NCI-H748 treated with DMSO at 0.1 percent for 48 hours (cell line): Measurements from ENCODE around the gene KRT15.
"Not testable (repeated sequence)": the region's sequence is repeated elsewhere in the genome, so short reads cannot be mapped to it uniquely, and the experiment has no call there.

Experiments
- DNase-seq: peaks from one replicate; lab custom pipeline; 2025; lab: John Stamatoyannopoulos, UW

Gene KRT15

DNA sequence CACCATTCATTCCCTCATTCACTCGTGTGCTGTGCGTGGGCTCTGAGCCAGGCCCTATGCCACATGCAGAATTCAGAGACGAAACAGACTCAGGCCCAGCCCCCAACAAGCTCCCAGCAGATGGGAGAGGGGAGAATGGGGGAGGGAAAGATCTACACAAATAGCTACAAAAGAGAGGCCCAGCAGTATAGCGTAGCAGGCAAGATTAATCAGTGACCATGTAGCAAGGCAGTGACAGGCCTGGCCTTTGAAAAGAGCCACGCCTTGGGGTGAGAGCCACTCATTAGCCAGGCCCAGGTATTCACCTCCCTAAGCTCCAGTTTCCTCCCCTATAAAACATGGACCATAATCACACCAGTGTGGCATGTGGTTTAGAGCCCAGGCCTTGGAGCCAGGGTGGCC lies 25.8 kb upstream of the KRT15 start:
- no peak for DNase-seq

DNA sequence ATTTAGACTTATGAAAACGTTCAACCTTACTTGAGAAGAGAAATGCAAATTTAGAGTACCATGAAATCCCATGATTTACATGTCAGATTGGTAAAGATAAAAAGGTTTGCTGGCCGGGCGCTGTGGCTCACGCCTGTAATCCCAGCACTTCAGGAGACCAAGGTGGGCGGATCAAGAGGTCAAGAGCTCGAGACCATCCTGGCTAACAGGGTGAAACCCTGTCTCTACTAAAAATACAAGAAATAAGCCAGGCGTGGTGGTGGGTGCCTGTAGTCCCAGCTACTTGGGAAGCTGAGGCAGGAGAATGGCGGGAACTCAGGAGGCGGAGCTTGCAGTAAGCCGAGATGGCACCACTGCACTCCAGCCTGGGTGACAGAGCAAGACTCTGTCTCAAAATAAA lies 24.1 kb upstream of the KRT15 start:
- not testable (repeated sequence) for DNase-seq

DNA sequence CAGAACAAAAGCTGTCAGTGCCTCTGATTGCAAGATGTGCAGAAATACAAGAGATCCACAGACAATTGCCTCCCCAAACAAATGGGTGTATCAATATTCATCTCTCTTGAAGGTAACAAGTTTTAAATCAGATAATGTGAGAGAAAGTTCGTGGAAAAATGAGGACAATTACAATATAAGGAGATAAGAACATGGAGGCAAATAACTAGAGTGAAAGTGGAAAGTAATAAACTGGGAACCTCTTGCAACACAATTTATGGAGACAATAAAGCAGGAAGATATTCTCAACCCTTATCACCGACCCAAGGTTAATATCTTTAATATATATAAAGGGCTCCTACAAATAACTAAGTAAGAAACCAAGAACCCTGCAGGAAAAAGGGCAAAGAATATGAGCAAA lies 23.7 kb upstream of the KRT15 start:
- DNase-seq = no peak

DNA sequence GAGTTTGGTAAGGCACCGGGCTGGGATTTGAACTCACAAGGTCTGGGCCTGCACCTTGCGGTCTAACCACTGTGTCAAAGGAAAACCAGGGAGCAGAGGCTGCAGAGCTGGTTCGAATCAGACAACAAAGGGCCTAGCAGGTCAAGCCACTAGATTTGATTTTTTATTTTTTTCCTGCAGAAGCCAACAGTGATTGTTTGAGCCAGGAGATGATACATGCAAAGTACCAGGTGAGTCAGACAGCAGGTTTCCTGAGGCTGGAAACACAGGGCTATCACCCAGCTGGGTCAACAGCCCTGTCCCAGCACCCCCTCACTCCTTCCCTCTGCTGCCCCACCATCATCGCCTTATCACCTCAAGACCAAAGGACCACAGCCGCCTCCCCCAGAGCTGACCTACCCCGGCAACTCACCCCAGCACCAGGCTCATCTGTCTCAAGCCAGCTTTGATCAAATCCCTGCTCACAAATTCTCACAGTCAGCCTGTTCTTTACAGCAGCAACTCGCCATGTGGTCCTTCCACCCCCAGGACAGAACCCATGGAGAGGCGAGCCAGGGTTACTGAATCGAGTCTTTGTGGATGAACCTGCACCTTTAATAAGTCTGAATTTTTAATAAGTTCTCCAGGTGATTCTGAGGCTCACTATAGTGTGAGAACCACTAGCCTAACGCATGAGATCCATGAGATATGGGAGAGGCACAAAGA lies 22.4 kb upstream of the KRT15 start:
- DNase-seq = no peak

DNA sequence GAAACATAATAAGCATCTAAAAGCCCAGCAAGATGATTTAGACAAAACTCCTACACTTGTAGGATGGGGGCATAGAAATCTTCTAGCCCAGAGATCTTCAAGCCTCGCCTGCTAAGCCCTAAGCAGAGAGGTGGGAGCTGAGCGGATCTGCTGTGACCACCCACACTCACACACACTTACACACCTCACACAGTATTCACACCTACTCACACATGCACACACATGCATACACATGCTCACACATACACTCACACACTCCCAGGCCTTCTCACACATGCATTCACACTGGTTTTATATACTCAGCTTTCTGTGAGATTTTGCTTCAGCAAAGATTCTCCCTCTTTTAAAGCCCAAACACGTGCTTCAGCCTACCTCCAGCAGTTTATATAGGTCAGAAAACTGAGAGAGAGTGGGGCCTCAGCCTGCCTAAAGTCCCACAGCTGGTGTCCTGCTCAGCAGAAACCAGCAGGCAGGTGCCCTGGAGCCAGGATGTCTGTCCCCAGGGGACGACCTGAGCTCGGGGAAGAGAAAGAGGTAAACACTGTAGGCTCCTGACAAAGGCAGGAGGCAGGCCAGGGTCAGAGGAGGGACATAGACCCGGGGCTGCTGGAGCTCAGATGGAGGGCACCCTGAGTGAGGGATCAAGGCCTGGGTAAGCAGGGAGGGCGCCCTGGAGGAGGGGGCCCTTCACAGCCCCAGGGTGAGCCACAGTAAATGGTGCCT lies 21.4 kb upstream of the KRT15 start:
- DNase-seq = peak; percentile 6

DNA sequence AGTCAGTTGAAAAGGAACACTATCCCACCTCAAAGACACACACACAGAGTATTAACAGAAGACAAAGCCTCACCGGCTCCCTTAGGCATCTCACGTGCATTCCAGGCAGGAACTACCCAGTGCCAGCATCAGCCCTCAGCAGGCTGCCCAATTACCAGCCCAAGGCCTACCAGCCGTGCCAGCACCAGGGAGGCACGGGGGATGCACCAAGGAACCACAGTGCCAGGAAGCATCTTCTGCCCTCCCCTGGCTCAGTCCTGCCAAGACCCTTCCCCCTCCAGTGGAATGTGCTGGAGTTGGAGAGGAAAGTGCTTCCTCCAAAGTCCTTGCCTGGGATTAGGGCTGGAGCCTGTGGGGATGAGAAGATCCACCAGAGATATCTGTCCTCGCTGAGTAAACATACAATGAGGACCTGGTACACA lies 20.4 kb upstream of the KRT15 start:
- no peak for DNase-seq

DNA sequence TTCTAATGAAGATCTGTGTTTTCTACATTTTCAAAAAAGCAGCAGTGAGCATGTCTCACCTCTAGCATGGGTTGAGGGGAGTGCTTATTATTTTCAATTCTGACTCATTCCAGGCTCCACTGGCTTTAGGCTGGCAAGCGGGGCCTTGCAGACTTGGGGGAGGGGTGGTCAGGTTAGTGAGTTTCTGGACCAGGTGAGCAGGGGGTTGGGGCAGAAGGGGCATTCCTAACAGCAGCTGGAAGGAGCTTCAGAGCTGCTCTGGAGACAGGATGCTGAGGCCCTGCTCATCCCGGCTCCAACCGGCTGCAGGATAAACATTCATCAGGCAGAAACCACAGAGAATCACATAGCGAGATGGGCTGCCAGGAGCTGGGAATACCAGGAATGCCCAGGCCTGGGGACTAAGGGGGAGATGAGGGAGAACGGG lies 19.9 kb upstream of the KRT15 start:
- no peak for DNase-seq

DNA sequence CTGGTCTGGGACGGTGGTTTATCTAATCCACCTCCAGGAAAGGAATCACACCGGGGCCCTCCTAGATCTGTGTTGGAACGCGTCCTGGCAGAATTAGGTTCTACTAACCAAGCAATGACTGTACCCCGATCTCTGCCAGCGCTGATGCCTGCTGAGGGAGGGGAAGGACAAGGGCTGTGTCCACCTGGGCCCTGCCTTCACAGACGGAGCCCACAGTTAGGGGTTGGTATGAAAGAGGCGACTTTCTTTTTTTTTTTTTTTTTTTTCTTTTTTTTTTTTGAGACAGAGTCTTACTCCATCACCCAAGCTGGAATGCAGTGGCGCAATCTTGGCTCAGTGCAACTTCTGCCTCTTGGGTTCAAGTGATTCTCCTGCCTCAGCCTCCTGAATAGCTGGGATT lies 19.3 kb upstream of the KRT15 start:
- DNase-seq = no peak

DNA sequence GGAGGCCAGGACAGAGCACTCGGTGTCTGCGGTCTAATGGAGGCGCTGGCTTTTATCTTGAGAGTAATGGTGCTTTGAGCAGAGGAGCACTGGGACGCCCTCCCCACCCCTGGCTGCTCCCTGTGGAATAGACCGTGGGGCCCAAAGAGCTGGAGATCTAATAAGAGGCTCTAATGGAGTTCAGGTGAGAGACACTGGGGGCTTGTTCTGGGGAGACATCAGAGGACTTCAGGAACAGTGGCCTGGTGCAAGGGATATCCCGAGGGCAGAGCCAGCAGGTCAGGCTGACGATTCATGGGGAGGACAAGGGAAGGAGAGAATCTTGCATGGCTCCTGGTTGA lies 18.9 kb upstream of the KRT15 start:
- no peak for DNase-seq

DNA sequence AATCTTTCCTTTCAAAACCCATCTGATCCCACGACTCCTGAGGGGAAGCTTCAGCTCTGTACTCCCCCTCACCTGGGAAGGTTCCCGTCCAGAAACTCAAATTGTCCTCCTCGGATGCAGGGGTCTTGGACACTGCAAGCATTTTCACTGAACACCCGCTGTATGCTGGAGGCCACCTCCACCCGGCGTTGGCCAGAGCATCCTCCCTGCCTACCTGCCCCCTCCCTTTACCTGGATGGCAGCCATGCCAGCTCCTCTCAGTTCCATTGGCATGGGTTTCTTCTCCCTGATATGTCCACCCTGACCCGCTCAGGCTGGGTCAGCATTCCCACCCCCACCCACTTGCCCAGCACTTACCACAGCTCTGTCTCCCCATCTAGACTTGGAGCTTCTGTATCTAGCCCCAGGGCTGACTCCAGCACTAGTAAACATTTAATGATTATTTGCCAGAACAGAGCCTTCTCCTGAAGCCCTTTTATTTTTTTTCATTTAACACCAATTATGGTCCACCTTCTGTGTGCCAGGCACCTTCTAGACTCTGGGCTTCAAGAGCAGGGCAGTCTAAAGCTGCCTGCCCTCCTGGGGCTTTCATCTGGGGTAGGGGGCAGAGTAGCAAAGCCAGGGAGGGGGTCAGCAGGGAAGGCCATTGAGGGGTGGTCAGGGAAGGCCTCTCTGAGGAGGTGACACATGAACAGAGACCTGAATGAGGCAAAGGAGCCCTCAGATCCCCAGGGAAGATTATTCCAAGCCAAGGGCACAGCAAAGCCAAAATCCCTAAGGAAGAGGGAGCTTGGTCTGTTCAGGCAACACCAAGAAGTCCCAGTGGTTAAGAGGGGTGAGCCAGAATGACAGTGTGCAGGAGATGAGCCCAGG lies 18.3 kb upstream of the KRT15 start:
- no peak for DNase-seq

DNA sequence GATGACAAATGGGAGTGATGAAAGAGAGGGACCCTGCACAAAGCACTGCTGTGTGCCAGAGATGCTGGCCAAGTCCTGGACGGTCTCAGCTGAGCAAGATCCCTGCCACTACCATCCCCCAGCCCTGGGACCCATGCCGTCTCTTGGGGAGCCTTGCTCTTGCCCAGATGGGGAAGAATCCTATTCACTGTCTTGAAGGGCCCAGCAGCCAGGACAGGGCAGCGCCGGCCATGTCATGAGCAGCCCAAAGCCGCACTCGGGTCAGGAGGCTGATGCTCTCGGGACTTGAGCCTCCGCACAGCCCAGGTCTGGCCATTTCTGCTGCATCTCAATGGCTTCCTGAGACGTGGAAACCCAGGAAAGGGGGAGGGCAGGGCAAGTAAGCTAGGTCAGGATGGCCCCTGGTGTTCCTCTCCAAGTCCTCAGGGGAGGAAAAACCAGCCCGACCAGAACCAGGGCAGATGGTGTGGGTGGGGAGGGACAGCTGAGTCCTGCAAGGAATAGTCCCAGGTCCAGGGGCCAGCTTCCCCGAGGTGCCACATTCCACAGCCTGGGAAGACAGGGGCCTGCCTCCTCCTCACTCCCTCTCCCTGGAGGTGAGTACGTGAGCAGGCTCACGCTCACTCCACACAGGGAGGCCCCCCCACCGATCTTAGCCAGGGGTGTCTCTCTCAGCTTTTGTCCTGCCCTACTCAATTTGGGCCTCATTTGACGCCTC lies 17.2 kb upstream of the KRT15 start:
- DNase-seq = no peak

DNA sequence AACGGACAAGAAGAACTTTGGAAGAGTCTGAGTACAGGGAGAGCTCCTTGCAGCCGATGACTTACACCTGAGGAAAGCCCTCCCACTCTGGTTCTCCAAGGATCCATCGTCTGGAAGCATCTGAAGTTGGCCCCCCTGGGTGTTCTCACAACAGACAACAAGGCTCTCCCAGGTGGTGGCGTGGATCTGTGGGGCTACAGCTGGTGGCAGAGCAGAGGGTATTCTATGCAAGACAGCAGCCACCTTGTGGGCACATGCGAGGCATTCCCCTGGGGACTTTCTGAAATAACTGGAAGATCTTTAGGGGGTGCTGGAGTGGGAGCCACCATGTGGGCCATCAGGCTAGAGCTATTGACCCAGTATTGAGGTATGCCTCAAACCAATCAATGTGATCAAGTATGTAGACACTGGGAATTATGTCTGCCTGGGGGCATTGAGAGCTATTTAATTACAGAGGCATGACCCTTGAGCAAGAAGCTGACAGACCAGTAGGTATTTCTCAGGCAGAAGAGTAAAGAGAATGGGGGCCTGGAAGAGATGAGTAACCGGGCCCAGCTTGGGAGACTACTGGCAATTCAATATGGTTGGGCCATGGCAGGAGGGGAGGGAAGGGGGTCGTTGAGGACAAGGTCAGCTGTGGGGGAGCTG lies 16.3 kb upstream of the KRT15 start:
- no peak for DNase-seq

DNA sequence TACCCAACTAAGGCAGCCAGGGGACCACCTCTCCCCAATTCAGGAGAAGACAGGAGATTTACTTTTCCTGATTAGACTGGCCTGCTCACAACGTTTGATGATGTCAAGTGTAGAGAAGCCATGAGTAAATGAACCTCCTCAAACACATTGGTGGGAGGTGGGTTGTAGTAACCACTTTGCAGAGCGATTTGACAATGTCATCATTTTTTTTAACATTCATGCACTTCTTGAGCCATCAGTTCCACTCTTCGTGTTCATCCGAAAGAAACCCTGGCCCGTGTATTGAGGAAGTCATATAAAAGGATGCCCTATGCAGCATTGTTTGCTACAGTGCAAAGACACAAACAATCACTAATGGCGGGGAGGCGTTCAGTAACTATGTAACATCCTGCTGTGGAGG lies 14.9 kb upstream of the KRT15 start:
- DNase-seq = no peak

DNA sequence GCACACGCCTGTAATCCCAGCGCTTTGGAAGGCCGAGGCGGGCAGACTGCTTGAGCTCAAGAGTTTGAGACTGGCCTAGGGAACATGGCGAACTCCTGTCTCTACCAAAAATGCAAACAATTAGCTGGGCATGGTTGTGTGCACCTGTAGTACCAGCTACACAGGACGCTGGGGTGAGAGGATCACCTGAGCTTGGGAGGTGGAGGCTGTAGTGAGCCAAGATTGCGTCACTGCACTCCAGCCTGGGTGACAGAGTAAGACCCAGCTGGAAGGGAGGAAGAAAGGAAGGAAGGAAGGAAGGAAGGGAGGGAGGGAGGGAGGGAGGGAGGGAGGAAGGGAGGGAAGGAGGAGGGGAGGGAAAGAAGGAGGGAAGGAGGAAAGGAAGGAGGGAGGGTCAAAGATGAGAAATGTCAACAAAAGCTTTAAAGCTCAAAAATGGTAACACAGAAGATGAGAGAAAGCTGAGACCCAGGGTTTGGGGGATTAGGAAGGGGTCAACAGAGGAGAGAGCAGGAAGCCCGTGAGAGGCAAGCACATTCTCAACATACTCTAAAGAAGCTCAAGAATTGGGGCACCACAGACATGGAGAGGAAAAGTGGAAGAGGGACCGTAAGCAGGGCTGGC lies 14.4 kb upstream of the KRT15 start:
- no peak for DNase-seq

DNA sequence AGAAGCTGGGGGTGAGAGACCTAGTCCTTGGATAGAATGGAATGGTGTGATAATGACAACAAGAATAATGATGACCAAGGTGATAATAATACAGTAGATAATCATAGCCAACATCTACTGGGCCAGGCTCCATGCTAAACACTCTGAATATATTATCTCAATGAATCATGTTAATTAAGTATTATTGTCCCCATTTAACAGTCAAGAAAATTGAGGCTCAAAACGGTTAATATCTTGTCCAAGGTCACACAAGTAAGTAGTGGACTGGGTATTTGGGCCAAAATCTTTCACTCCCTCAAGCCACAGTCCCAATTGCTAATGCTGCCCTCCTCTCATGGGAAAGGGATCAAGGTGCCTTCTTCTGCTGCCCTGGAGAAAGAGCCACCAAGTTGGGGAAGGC lies 13.3 kb upstream of the KRT15 start:
- no peak for DNase-seq

DNA sequence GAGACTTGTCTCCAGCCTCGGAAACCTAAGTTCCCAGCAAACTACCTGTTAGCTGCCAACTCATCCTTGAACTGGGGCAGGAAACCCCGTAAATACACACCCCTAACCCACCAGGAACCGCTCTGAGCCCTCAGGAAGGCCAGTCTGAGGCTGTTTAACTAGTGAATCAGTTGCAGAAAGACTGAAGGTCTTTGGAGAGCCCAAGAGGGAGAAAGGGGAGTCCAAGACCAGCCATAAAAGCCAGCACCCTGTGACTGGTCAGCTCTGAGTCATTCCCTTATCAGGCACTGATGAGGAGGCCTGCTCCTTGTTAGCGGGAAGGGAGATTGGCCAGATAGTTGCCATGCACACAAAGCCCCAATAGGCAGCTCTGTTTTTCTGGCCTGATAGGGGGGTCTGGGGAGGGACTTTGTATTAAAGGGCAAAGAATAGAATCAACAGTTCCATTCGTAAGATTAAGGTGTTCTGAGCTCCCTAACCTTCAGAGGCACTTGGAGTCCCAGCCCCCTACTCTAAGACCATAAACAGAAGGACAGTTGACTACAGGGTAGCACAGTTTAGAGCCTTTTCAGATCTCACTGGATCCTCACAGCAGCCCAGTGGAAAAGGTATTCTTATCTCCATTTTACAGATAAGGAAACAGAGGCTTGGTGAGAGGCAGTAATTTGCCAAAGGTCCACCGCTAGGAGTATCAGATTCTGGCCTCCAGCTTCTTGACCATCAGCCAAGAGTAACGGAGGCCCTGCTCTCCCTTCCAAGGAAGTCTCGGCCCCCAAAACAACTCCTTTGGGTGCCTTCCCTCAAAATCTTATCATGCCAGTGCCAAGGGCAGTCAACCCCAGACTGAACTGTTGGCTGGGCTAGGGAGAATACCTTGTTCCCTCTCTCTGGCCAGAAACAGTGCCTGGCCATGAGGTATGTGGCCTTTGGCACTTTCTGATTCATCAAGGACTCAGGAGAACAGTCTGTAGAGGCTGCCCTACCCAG lies 11.7 kb upstream of the KRT15 start:
- DNase-seq = no peak

DNA sequence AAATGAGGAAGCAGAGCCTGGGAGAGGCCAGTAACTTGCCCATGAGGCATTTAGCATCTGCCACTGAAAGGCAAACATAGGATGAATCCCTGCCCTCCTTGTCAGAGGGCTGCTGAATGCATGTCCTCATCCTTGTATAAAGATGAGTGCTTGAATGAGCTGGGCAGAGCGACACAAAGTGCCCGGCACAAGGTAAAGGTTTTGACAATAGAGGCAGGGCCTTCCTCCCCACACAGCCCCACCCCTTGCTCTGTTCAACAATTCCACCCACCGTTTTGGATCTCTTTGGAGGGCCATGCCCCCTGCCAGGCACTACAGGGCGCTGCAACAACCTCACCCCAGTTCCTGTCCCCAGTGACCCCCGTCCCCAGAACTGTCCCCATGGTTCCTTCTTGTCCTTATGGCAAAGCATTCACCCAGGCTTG lies 10.8 kb upstream of the KRT15 start:
- peak; percentile 59 for DNase-seq

DNA sequence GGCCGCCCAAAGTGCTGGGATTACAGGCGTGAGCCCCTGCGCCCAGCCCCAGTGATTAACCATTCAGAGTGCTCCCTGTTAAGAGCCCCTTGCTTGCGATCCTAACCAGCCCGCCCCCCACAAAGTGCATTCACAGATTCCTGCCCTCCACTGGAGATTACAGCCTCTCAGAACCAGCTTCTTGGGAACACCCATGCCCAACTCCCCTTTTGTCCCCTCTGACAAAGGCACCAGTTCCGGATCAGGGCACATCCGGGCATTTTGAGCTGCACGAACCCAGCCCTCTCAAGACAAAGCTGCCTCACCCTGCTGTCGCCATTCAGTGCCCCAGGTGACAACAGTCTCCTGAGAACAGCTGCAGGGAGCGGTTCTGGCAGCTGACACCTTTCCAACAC lies 10.3 kb upstream of the KRT15 start:
- peak; percentile 59 for DNase-seq

DNA sequence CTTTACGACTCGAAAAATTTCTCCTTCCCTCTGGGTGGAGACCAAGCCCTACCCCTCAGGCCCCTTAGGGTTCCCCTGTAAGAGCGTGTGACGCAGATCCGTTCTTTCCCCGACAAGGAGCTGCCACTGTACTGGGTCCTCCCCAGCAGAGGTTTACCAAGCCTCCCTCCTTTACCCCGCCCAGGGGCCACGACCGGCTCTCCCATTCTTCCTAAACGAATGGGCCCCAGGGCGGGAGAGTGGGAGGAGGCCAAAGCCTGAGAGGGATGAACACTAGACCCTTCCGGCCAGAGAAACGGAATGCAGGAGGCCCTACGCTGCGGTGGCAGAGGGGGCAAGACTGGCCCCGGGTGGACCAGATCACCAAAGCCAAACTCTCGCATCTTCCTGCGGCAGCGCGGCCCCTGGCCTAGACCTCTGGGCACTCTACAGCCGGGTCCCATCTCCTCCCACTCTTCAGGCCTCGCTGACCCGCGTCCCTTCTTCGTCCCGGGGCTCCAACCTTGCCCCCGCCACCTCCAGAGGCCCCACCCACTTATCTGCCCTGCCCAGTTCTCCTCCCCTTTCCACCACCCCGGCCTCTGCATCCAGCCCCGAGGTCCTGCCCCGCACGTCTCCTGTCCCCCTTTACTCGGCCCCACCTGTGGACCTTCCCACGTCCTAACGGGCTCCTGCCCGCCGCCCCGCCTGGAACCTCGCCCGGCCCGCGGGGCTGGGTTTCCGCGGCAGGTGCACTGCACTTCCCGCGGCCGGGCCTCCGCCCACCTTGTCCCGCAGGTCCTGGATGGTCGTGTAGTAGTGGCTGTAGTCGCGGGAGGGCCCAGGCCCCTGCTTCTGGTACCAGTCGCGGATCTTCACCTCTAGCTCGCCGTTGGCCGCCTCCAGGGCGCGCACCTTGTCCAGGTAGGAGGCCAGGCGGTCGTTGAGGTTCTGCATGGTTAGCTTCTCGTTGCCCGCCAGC lies 8.7 kb upstream of the KRT15 start:
- peak; percentile 60 for DNase-seq
